Loucy (cell line): Measurements from ENCODE around the gene MYH13.

Experiments
- EZH2phosphoT487 ChIP-seq: fragments of 200-600 bp; IDR thresholded peaks from 2 replicates; pipeline ENCODE4 v1.6.1; 2018; ENCODE audit warnings: antibody characterized with exemption, mild to moderate bottlenecking, moderate library complexity, borderline replicate concordance
- TF ChIP-seq, protein P1 (sequence below): fragments of 200-600 bp; sonication (generic); conservative IDR thresholded peaks from 2 replicates; pipeline ENCODE4 v1.5.1; 2014; ENCODE audit warnings: mild to moderate bottlenecking, antibody characterized with exemption, low read length

DNA sequence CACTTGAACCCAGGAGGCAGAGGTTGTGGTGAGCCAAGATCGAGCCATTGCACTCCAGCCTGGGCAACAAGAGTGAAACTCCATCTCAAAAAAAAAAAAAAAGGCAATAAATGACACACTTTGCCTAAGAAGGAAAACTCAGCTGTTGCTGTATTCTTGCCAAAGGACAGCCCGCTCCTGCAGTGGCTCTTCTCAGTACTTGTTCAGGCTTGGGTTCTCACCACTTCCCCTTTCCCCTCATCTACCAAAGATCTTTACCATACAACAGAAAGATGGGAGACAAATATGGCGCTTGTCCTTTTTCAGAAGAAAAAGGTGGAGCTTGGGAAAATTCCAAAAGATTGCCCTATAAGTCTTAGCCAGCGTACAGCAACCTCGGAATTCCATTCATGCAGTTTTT lies 58.5 kb downstream of the MYH13 start:
- TF ChIP-seq, protein P1, sequence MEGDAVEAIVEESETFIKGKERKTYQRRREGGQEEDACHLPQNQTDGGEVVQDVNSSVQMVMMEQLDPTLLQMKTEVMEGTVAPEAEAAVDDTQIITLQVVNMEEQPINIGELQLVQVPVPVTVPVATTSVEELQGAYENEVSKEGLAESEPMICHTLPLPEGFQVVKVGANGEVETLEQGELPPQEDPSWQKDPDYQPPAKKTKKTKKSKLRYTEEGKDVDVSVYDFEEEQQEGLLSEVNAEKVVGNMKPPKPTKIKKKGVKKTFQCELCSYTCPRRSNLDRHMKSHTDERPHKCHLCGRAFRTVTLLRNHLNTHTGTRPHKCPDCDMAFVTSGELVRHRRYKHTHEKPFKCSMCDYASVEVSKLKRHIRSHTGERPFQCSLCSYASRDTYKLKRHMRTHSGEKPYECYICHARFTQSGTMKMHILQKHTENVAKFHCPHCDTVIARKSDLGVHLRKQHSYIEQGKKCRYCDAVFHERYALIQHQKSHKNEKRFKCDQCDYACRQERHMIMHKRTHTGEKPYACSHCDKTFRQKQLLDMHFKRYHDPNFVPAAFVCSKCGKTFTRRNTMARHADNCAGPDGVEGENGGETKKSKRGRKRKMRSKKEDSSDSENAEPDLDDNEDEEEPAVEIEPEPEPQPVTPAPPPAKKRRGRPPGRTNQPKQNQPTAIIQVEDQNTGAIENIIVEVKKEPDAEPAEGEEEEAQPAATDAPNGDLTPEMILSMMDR, result no peak
- no peak for TF ChIP-seq EZH2phosphoT487
